ENCODE measurements around the gene PIK3R2. TPM values are rescaled to one million over a fixed set of nuclear protein-coding genes. Genes with fewer than 3 reads are reported as not detected.

The PIK3R2 gene
- total RNA-seq, 1 donor from 2014 or later, result 41.4 TPM

DNA sequence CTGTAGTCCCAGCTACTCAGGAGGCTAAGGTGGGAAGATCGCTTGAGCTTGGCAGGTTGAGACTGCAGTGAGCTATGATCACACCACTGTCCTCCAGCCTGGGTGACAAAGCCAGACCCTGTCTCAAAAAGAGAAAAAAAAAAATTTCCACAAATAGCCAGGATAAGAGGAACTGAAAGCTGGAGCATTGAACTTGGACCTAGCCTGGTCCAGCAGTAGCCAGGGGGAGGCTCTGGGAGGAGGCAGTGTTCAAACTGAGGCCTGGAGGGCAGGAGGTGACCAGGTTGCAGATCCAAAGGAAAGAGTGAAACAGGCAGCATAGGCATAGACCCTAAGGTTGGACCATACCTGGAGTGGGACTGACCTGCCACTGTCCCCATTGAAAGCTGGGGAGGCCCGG is 26.9 kb upstream of the PIK3R2 start:
- no peak overlapping the region for H3K4me3 ChIP-seq (ENCODE audit: low read depth, low read length)
- peaks cover 2% of the 10 kb centered on the region for H3K36me3 ChIP-seq (ENCODE audit: control insufficient read depth, insufficient read depth, low read length)
- H3K27me3 ChIP-seq (ENCODE audit: control insufficient read depth, insufficient read depth, low read length), result no peaks in the 10 kb centered on the region
- TF ChIP-seq, protein P1, sequence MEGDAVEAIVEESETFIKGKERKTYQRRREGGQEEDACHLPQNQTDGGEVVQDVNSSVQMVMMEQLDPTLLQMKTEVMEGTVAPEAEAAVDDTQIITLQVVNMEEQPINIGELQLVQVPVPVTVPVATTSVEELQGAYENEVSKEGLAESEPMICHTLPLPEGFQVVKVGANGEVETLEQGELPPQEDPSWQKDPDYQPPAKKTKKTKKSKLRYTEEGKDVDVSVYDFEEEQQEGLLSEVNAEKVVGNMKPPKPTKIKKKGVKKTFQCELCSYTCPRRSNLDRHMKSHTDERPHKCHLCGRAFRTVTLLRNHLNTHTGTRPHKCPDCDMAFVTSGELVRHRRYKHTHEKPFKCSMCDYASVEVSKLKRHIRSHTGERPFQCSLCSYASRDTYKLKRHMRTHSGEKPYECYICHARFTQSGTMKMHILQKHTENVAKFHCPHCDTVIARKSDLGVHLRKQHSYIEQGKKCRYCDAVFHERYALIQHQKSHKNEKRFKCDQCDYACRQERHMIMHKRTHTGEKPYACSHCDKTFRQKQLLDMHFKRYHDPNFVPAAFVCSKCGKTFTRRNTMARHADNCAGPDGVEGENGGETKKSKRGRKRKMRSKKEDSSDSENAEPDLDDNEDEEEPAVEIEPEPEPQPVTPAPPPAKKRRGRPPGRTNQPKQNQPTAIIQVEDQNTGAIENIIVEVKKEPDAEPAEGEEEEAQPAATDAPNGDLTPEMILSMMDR (IDR thresholded peaks at IDR 0.05; ENCODE audit: insufficient read depth, low read length, poor library complexity, severe bottlenecking), result no peak
- no peak for DNase-seq (ENCODE audit: low read depth)

DNA sequence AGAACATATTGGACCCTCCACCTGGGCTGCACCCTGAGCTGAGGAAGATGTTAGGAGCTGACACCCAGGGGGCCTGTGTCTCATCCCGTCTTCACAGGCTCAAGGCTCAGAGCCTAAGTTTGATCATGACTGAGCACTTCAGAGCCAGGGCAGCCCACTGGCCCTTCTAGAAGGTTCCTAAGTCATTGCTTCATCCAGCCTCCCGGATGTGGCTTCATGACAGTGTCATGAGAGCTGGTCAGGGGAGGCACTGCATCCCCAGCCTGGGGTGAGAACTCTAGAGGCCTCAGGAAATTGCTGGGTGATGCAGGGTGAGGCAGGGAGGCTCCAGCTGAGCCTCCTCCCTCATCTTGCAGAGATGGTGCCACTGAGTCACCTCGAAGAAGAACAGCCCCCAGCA is 24.9 kb upstream of the PIK3R2 start:
- Histone ChIP-seq H3K36me3 (ENCODE audit: control insufficient read depth, insufficient read depth, low read length) (peaks cover 2% of the 10 kb centered on the region), H3K27me3 (ENCODE audit: control insufficient read depth, insufficient read depth, low read length) (no peaks in the 10 kb centered on the region), H3K4me3 (ENCODE audit: low read depth, low read length) (no peak overlapping the region)
- TF ChIP-seq, protein P1 (IDR thresholded peaks at IDR 0.05; ENCODE audit: insufficient read depth, low read length, poor library complexity, severe bottlenecking), result no peak
- no peak for DNase-seq (ENCODE audit: low read depth)

DNA sequence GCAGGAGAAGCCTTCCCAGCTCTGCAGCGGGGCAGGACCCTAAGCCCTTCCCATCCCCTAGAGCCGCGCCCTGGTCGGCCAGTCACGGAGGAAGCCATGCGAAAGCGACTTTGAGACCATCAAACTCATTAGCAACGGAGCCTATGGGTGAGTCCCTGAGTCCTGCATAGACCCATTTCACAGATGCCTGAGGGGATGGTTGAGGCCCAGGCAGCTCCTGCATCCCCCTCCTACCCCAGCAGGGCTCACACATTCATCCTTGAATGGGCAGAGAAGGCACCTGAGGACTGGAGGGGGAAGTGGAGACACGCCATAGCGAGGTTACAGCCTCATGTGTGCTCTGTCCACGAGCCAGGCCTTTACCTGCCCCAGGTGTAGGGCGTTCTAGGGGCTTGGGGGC is 24.2 kb upstream of the PIK3R2 start:
- H3K27me3 ChIP-seq (ENCODE audit: control insufficient read depth, insufficient read depth, low read length), result no peaks in the 10 kb centered on the region
- TF ChIP-seq, protein P1 (IDR thresholded peaks at IDR 0.05; ENCODE audit: insufficient read depth, low read length, poor library complexity, severe bottlenecking), result no peak
- H3K36me3 ChIP-seq (ENCODE audit: control insufficient read depth, insufficient read depth, low read length), result peaks cover 2% of the 10 kb centered on the region
- no peak overlapping the region for H3K4me3 ChIP-seq (ENCODE audit: low read depth, low read length)
- DNase-seq (ENCODE audit: low read depth), result no peak

DNA sequence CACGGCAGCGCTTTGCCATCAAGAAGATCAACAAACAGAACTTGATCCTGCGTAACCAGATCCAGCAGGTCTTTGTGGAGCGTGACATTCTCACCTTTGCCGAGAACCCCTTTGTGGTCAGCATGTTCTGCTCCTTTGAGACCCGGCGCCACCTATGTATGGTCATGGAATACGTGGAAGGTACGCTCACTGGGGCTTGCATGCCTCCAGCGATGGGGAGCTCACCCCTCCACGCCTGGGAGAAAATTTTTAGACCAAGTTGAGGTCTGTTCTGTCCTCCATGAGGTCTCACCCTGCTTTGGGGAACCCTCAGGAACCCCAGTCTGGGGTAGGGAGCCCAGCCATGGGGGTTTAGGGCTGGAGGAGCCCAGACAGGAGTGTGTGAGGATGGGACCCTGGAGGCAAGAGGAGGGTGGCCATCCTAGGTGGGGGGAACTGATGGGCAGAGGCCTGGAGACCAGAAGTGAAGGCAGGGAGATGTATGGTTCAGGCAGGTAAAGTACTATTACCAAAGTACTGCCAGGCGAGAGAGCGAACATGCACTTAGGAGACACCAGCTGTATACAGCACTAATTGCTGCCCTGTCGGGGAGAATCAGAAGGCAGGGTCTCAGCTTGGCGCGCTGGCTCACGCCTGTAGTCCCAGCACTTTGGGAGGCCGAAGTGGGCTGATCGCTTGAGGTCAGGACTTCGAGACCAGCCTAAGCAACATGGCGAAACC is 22.3 kb upstream of the PIK3R2 start:
- no peak overlapping the region for H3K4me3 ChIP-seq (ENCODE audit: low read depth, low read length)
- TF ChIP-seq, protein P1 (IDR thresholded peaks at IDR 0.05; ENCODE audit: insufficient read depth, low read length, poor library complexity, severe bottlenecking), result no peak
- H3K36me3 ChIP-seq (ENCODE audit: control insufficient read depth, insufficient read depth, low read length), result no peaks in the 10 kb centered on the region
- no peak for DNase-seq (ENCODE audit: low read depth)
- no peaks in the 10 kb centered on the region for H3K27me3 ChIP-seq (ENCODE audit: control insufficient read depth, insufficient read depth, low read length)

DNA sequence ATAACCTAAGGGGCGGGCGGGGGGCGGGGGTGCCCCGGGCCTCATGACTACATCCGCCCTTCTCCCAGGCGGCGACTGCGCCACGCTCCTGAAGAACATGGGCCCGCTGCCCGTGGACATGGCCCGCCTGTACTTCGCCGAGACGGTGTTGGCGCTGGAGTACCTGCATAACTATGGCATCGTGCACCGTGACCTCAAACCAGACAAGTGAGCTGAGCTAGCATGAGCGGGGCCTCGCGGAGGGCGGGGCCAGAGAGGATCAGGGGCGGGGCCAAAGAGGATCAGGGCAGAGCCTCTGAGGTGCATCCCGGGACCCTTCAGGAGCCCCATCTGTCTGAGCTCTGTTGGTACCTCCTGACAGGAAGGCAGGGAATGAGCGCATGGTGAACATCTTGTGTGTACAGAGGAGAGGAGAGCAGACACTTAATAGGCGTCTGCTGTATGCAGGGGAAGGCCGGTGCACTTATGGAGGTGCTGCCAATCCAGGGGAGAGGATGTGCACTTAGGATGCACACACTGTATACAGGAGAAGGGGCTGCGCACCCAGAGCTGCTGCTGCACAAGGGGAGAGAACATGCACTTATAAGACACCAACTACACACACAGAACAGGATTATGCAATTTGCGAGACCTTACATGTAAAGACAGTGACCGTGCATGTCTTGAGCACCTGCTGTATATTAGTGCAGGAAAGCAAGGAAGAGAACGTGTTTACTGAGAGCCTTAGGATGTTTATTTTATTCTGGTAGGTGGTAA is 20.9 kb upstream of the PIK3R2 start:
- no peak for DNase-seq (ENCODE audit: low read depth)
- TF ChIP-seq, protein P1 (IDR thresholded peaks at IDR 0.05; ENCODE audit: insufficient read depth, low read length, poor library complexity, severe bottlenecking), result no peak
- H3K4me3 ChIP-seq (ENCODE audit: low read depth, low read length), result no peak overlapping the region

More for the DNA sequence above, 20.9 kb upstream of the PIK3R2 start:
- Histone ChIP-seq H3K27me3 (ENCODE audit: control insufficient read depth, insufficient read depth, low read length) (no peaks in the 10 kb centered on the region), H3K36me3 (ENCODE audit: control insufficient read depth, insufficient read depth, low read length) (no peaks in the 10 kb centered on the region)
